ENCODE data around the gene FOSL2. TPM values are rescaled to one million over a fixed set of nuclear protein-coding genes. Genes with fewer than 3 reads are reported as not detected.

The FOSL2 gene
- total and polyA plus RNA-seq, 2 donors: 6.0 to 37.1 TPM

DNA sequence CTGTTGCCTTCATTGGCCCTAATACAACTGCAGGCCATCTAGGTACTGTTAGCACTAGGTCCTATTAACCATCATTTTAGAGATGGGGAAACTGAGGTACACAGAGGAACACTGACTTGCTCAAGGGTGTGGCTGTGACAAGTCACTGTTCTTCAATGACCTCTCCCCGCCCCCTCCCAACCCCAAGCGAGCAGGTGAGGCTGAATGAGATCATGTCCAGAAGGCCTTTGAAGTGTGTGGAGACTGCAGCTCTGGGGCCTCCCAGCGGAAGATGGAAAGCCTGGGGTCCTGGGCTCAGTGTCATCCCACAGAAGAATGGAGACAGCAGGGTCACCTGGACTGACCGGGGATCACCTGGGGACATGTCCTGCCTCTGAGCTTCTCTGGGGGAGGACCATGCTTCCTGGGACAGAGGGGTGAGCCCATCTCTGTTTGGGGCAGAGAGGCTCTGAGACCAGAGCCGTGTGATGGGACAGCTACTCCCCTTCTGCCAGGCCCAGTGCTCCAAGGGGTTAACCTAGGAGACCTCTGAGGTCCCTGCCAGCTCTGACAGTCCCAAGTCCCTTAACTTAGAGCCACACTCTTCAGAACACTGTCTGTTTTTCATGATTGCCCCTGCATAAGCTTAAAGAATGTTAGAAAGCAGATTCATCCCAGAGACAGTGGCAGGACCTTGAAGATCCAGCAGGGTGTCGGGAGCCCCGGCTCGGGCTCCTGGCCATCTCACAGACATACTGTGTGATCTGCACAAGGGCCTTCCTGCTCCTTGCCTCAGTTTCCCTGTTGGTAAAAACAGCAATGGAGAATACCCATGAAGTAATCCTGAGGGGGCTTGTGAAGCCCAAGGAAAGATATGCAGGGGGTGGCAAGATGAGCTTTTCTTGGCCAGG, 16.7 kb upstream of the FOSL2 start:
- H3K9me3 ChIP-seq (ENCODE audit: control insufficient read depth in 2 of 2, insufficient read depth in 1 of 2, low read length in 1 of 2): no peaks in the 10 kb centered on the region
- peaks cover 0 to 9% of the 10 kb centered on the region in 2 donors for H3K27me3 ChIP-seq (ENCODE audit: control insufficient read depth in 2 of 2, insufficient read depth in 1 of 2, low read length in 1 of 2)
- no peak for DNase-seq (ENCODE audit: low read depth in 6 of 9, low spot score in 9 of 9)
- no peaks in the 10 kb centered on the region for H3K36me3 ChIP-seq (ENCODE audit: control insufficient read depth in 2 of 2, insufficient read depth in 2 of 2, low read length in 1 of 2)
- no peak overlapping the region for H3K4me3 ChIP-seq (ENCODE audit: low read length in 2 of 2)
- peaks cover 3 to 28% of the 10 kb centered on the region in 2 donors for H3K4me1 ChIP-seq (ENCODE audit: control insufficient read depth in 2 of 2, insufficient read depth in 2 of 2, low read length in 2 of 2)
- WGBS: 98% methylated on average over 8 of the region's 8 CpGs
- no peak overlapping the region for H3K27ac ChIP-seq (ENCODE audit: low read depth in 1 of 2, low read length in 1 of 2)

DNA sequence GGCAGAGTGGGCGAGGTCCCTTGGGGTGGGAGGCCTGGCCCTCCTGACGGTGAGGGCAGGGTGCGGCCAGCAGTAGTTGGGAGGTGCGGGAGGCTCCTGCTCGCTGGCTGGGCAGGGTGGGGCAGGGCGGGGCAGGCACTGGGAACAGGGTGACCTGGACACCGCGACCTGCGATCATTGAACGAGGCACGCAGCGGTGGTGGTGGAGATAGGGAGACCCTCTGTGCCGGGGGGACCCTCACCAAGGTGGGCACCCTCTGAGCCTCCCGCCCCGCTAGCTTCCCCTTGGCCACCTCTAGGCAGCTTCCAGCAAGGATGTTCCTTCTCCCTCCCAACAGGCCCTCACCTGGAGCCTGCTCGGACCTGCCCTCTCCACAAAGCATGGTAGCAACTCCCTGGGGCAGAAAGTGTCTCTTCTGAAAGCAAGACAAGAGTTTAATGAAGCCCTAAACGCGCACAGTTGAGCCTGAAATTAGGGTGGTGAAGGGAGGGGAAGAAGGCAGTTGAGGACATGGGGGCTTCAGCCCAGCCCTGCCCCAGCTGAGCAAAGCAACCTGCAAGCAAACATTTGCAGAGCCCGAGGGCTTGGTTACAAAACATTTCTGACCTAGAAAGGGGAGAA, 15.4 kb upstream of the FOSL2 start:
- 96% methylated on average over 19 of the region's 19 CpGs for whole genome bisulfite sequencing
- H3K4me1 ChIP-seq (ENCODE audit: control insufficient read depth in 2 of 2, insufficient read depth in 2 of 2, low read length in 2 of 2): peaks cover 3 to 41% of the 10 kb centered on the region in 2 donors
- no peaks in the 10 kb centered on the region for H3K9me3 ChIP-seq (ENCODE audit: control insufficient read depth in 2 of 2, insufficient read depth in 1 of 2, low read length in 1 of 2)
- H3K4me3 ChIP-seq (ENCODE audit: low read length in 2 of 2): no peak overlapping the region
- no peaks in the 10 kb centered on the region for H3K36me3 ChIP-seq (ENCODE audit: control insufficient read depth in 2 of 2, insufficient read depth in 2 of 2, low read length in 1 of 2)
- peak overlapping the region; percentile 18 to 64 for H3K27ac ChIP-seq (ENCODE audit: low read depth in 1 of 2, low read length in 1 of 2)
- peaks cover 2 to 9% of the 10 kb centered on the region in 2 donors for H3K27me3 ChIP-seq (ENCODE audit: control insufficient read depth in 2 of 2, insufficient read depth in 1 of 2, low read length in 1 of 2)
- no peak for DNase-seq (ENCODE audit: low read depth in 6 of 9, low spot score in 9 of 9)

DNA sequence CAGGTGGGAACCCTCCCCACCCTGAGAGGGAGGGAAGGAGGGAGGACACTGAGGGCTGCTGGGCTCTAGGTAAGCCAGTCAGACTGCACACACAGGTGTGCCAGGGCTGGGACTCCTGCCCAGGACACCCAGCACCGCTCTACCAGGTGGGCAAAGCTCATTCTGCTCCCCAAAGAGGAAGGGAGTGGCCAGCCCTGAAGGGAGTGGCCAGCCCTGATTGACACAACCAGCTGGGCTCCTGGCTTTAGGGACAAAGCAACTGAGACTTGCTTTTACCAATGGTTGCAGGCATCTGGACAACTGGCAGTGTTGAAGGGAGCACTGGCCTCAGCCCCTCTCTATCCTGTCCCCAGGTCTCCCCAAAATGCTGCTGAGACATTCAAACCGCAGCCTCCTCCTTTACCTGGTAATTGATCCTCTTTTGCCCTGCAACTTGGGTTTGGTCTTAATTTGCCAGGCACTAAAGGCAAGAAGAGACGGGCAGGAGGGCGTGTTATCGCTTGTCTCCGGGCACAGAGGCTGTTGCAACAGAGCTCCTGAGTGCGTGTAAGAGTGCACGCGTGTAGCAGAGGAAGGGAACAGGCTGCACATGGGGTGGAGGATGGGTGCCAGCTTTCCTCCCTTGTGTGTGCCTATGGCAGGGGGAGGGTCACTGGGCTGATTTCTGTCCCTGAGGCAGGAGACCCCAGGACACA, 14.5 kb upstream of the FOSL2 start:
- Histone ChIP-seq H3K36me3 (ENCODE audit: control insufficient read depth in 2 of 2, insufficient read depth in 2 of 2, low read length in 1 of 2) (no peaks in the 10 kb centered on the region), H3K9me3 (ENCODE audit: control insufficient read depth in 2 of 2, insufficient read depth in 1 of 2, low read length in 1 of 2) (no peaks in the 10 kb centered on the region), H3K4me1 (ENCODE audit: control insufficient read depth in 2 of 2, insufficient read depth in 2 of 2, low read length in 2 of 2) (peaks cover 3 to 50% of the 10 kb centered on the region in 2 donors), H3K27me3 (ENCODE audit: control insufficient read depth in 2 of 2, insufficient read depth in 1 of 2, low read length in 1 of 2) (peaks cover 2 to 9% of the 10 kb centered on the region in 2 donors), H3K27ac (ENCODE audit: low read depth in 1 of 2, low read length in 1 of 2) (peak overlapping the region; percentile 18 to 66), H3K4me3 (ENCODE audit: low read length in 2 of 2) (no peak overlapping the region)
- 68% methylated on average over 9 of the region's 9 CpGs for WGBS
- DNase-seq (ENCODE audit: low read depth in 6 of 9, low spot score in 9 of 9): peak in 1 of 9 donors; percentile 43

DNA sequence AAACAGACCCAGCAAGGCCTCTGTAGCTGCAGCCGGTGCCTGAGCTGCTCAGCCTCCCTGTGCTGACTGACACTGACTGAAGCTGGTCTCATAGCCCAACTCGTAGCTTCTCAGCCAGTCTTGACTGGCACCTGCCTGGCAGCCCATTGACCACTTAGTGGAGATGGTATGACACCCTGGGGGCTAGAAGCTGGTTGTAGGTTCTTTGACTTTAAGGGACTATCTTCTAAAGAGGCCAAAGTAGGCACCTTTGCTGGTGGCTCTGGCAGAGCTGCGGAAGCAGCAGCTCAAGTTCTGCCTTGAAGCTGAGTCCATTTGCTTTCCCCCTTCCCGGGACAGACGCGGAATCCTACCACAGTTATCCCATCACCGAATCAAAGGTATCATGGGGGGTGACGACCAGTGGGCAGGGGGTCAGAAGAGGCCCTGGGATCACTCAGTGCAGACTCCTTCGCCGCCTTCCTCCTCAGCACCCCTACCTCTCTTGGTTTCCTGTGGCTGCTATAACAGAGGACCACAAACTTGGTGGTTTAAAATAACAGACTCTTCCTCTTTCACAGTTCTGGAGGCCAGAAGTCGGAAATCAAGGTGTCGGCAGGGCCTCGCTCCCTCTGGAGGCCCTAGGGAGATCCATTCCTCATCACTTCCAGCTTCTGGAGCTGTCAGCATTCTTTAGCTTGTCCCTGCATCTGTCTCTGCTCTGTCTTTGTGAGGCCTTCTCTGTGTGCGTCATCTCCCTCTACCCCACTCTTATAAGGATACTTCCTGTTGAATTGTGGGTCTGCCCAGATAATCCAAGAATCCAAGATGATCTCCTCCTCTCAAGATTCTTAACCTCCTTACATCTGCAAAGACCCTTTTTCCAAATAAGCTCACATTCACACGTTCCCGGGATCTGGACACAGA, 13.7 kb upstream of the FOSL2 start:
- Histone ChIP-seq H3K27ac (ENCODE audit: low read depth in 1 of 2, low read length in 1 of 2) (peak overlapping the region in 1 of 2 donors; percentile 66), H3K9me3 (ENCODE audit: control insufficient read depth in 2 of 2, insufficient read depth in 1 of 2, low read length in 1 of 2) (no peaks in the 10 kb centered on the region), H3K4me3 (ENCODE audit: low read length in 2 of 2) (no peak overlapping the region), H3K36me3 (ENCODE audit: control insufficient read depth in 2 of 2, insufficient read depth in 2 of 2, low read length in 1 of 2) (no peaks in the 10 kb centered on the region), H3K27me3 (ENCODE audit: control insufficient read depth in 2 of 2, insufficient read depth in 1 of 2, low read length in 1 of 2) (peaks cover 2 to 9% of the 10 kb centered on the region in 2 donors), H3K4me1 (ENCODE audit: control insufficient read depth in 2 of 2, insufficient read depth in 2 of 2, low read length in 2 of 2) (peaks cover 5 to 54% of the 10 kb centered on the region in 2 donors)
- no peak for DNase-seq (ENCODE audit: low read depth in 6 of 9, low spot score in 9 of 9)
- WGBS: 44% methylated on average over 16 of the region's 16 CpGs

DNA sequence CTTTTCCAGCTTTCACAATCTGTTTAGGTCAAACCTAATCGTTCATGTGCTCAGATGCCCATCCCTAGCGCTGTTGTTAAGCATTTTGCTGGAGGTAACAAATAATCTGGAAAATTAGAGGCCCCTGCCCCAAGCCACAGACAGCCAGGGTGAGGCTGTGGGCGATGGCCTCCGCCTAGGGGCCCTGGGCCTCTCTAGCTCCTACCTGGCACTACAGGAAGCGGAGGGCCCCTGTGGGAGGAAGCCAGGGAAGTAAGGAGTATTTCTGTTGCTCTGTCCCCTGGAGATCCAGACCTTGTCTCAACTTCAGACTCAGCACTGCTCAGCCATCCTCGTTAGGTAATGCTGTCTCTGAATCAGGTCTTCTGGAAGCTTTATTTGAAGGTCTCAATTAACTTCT, 12.4 kb upstream of the FOSL2 start:
- no peak overlapping the region for H3K4me3 ChIP-seq (ENCODE audit: low read length in 2 of 2)
- no peaks in the 10 kb centered on the region for H3K36me3 ChIP-seq (ENCODE audit: control insufficient read depth in 2 of 2, insufficient read depth in 2 of 2, low read length in 1 of 2)
- DNase-seq (ENCODE audit: low read depth in 6 of 9, low spot score in 9 of 9): no peak
- WGBS: 81% methylated on average over 6 of the region's 6 CpGs
- no peaks in the 10 kb centered on the region for H3K9me3 ChIP-seq (ENCODE audit: control insufficient read depth in 2 of 2, insufficient read depth in 1 of 2, low read length in 1 of 2)
- no peak overlapping the region for H3K27ac ChIP-seq (ENCODE audit: low read depth in 1 of 2, low read length in 1 of 2)
- peaks cover 2 to 9% of the 10 kb centered on the region in 2 donors for H3K27me3 ChIP-seq (ENCODE audit: control insufficient read depth in 2 of 2, insufficient read depth in 1 of 2, low read length in 1 of 2)
- peaks cover 5 to 56% of the 10 kb centered on the region in 2 donors for H3K4me1 ChIP-seq (ENCODE audit: control insufficient read depth in 2 of 2, insufficient read depth in 2 of 2, low read length in 2 of 2)

DNA sequence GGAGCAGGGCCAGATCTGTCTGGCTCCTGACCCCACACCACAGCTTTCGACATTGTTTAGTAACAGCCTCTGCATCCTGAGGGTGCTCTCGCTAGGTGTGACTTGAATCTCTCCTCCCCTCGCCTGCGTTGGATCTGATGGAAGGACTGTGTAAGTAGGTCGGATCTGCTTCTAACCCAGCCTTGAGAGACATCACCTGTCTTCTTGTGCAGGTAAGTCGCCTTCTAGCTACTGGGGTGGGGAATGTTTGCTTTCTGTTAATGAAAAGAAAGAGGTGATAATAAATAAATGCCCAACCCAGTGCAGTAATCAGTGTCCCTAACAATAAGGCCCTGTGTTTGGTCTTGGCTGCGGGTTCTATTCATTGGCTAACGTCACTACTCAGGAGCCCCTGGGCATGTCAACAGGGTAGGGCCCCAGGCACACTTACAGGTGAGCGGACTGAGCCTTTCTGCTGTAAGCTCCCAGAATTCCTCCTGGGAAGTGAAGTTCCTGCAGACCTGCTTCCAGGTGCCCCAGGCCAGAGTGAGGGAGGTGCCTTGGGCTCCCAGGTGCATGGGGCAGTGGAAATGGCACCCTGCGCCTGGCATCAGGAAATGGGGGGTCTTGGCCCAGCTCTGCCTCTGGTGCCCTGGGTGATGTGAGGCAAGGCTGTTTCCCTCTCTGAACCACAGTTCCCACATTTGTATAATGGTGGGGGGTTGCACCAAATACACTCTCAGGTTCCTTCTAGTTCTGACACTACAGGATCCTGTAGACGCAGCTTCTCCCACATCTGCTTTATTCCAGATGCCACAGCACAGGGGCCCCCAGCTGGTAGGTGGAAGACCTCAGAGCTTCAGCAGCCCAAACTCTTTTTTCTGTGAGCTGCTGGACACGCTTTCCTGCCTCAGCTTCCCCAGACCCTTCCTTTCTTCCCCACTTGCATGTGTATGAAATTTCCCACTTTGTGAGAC, 11.2 kb upstream of the FOSL2 start:
- H3K36me3 ChIP-seq (ENCODE audit: control insufficient read depth in 2 of 2, insufficient read depth in 2 of 2, low read length in 1 of 2): no peaks in the 10 kb centered on the region
- 81% methylated on average over 12 of the region's 12 CpGs for WGBS
- DNase-seq (ENCODE audit: low read depth in 6 of 9, low spot score in 9 of 9): peak in 1 of 9 donors; percentile 64
- peaks cover 2 to 9% of the 10 kb centered on the region in 2 donors for H3K27me3 ChIP-seq (ENCODE audit: control insufficient read depth in 2 of 2, insufficient read depth in 1 of 2, low read length in 1 of 2)
- no peak overlapping the region for H3K27ac ChIP-seq (ENCODE audit: low read depth in 1 of 2, low read length in 1 of 2)
- peaks cover 5 to 56% of the 10 kb centered on the region in 2 donors for H3K4me1 ChIP-seq (ENCODE audit: control insufficient read depth in 2 of 2, insufficient read depth in 2 of 2, low read length in 2 of 2)
- H3K4me3 ChIP-seq (ENCODE audit: low read length in 2 of 2): no peak overlapping the region
- no peaks in the 10 kb centered on the region for H3K9me3 ChIP-seq (ENCODE audit: control insufficient read depth in 2 of 2, insufficient read depth in 1 of 2, low read length in 1 of 2)

DNA sequence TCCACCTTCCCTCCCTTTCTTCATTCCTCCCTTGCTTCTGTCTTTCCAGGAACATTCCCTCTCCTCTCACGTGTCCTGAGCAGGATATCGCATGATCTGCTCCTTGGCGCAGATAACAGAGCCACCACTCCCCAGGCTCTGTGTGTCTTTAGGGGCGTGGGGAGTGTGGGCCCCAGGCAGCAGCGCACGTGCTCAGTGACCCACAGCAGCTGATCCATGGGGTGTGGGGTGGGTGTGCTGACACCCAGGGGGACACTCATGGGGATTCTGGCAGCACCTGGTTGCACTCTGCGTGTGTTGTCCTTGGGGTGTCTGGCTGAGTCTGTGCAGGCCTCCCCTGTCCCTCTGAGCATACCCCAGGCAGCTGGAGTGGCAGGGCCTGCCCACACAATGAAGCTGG, 9.9 kb upstream of the FOSL2 start:
- H3K27ac ChIP-seq (ENCODE audit: low read depth in 1 of 2, low read length in 1 of 2): peak overlapping the region; percentile 5 to 30
- 84% methylated on average over 7 of the region's 7 CpGs for WGBS
- no peaks in the 10 kb centered on the region for H3K36me3 ChIP-seq (ENCODE audit: control insufficient read depth in 2 of 2, insufficient read depth in 2 of 2, low read length in 1 of 2)
- no peak overlapping the region for H3K4me3 ChIP-seq (ENCODE audit: low read length in 2 of 2)
- DNase-seq (ENCODE audit: low read depth in 6 of 9, low spot score in 9 of 9): no peak
- peaks cover 5 to 54% of the 10 kb centered on the region in 2 donors for H3K4me1 ChIP-seq (ENCODE audit: control insufficient read depth in 2 of 2, insufficient read depth in 2 of 2, low read length in 2 of 2)
- no peaks in the 10 kb centered on the region for H3K9me3 ChIP-seq (ENCODE audit: control insufficient read depth in 2 of 2, insufficient read depth in 1 of 2, low read length in 1 of 2)
- peaks cover 2 to 7% of the 10 kb centered on the region in 2 donors for H3K27me3 ChIP-seq (ENCODE audit: control insufficient read depth in 2 of 2, insufficient read depth in 1 of 2, low read length in 1 of 2)

All from thymus (tissue), 11 donors.